Thyroid gland (tissue), 4 donors: Measurements from ENCODE around the gene ADAMTS13. TPM values are rescaled to one million over a fixed set of nuclear protein-coding genes. Genes with fewer than 3 reads are reported as not detected.

Source experiments
- DNase-seq, 2 donors: peaks; one replicate each; pipeline ENCODE4 v3.0.0-alpha.2; 2019
- H3K27ac ChIP-seq, 3 donors: fragments of 200-600 bp; sonication (generic); 1 replicate in 2 of 3; 2 replicates in 1 of 3; pipeline ENCODE4 v1.5.1; 2016 to 2019; ENCODE audit warnings: mild to moderate bottlenecking in 1 of 3, moderate library complexity in 1 of 3
- H3K27me3 ChIP-seq: fragments of 200-600 bp; sonication (generic); one replicate; pipeline ENCODE4 v1.5.1; 2019
- H3K36me3 ChIP-seq, 2 donors: fragments of 200-600 bp; sonication (generic); one replicate each; pipeline ENCODE4 v1.5.1; 2016 to 2019
- H3K4me1 ChIP-seq, 2 donors: fragments of 200-600 bp; sonication (generic); one replicate each; pipeline ENCODE4 v1.5.1; 2017 to 2019
- H3K4me3 ChIP-seq, 3 donors: fragments of 200-600 bp; sonication (generic); replicated peaks in 1 of 3; 1 replicate in 2 of 3; 2 replicates in 1 of 3; pipeline ENCODE4 v1.5.1; 2016; ENCODE audit warnings: mild to moderate bottlenecking in 1 of 3
- H3K9me3 ChIP-seq: fragments of 200-600 bp; sonication (generic); one replicate; pipeline ENCODE4 v1.5.1; 2017
- CTCF ChIP-seq, 6 experiments: fragments of 200-600 bp in 3 of 6; fragments of 450-650 bp in 3 of 6; sonication (generic) in 3 of 6; IDR thresholded peaks; one replicate each; pipeline ENCODE4 v1.5.1; 2016 to 2019; ENCODE audit warnings: antibody characterized with exemption in 6 of 6, mild to moderate bottlenecking in 2 of 6, inconsistent platforms in 1 of 6, moderate library complexity in 1 of 6
- POLR2A ChIP-seq, 2 donors: fragments of 450-650 bp; IDR thresholded peaks; one replicate each; pipeline ENCODE4 v1.6.1; 2017; ENCODE audit warnings: antibody characterized with exemption in 2 of 2, mild to moderate bottlenecking in 2 of 2, moderate library complexity in 1 of 2
- WGBS, 2 donors: methylation state at CpG; one replicate each; pipeline ENCODE4 v1.1.5; 2017; 5-methylcytosine and 5-hydroxymethylcytosine counted together
- intact Hi-C: fragments of 100-400 bp; cut with DNase I; formaldehyde crosslinking; loops from one replicate; pipeline ENCODE4 v1.15.1; 2023
- total RNA-seq, 4 donors: library from RNA; depleted of rRNA; stranded (reverse); fragments of >200 nt; gene quantifications; one replicate each; pipeline ENCODE4 v1.2.3, GENCODE V29; 2016

ADAMTS13 gene
- total RNA-seq, 4 donors from 2014 or later = 1.5 to 2.8 (median 2.0) TPM

GRCh38 chr9:133405508-133406438 is 16.4 kb upstream of the ADAMTS13 start:
- H3K27me3 ChIP-seq = no peaks in the 10 kb centered on the region
- DNase-seq = no peak
- no peak overlapping the region for H3K27ac ChIP-seq
- H3K4me3 ChIP-seq = no peak overlapping the region
- no peaks in the 10 kb centered on the region for H3K9me3 ChIP-seq
- intact Hi-C loops = no loop called here
- peaks cover 18 to 41% of the 10 kb centered on the region in 2 donors for H3K36me3 ChIP-seq
- no peaks in the 10 kb centered on the region for H3K4me1 ChIP-seq
- no peak for TF ChIP-seq CTCF (IDR thresholded peaks at IDR 0.05)
- no peak for TF ChIP-seq POLR2A (IDR thresholded peaks at IDR 0.05)
- WGBS, 2 donors = 78 to 85% methylated on average over 16 to 18 of the region's 19 CpGs

DNA sequence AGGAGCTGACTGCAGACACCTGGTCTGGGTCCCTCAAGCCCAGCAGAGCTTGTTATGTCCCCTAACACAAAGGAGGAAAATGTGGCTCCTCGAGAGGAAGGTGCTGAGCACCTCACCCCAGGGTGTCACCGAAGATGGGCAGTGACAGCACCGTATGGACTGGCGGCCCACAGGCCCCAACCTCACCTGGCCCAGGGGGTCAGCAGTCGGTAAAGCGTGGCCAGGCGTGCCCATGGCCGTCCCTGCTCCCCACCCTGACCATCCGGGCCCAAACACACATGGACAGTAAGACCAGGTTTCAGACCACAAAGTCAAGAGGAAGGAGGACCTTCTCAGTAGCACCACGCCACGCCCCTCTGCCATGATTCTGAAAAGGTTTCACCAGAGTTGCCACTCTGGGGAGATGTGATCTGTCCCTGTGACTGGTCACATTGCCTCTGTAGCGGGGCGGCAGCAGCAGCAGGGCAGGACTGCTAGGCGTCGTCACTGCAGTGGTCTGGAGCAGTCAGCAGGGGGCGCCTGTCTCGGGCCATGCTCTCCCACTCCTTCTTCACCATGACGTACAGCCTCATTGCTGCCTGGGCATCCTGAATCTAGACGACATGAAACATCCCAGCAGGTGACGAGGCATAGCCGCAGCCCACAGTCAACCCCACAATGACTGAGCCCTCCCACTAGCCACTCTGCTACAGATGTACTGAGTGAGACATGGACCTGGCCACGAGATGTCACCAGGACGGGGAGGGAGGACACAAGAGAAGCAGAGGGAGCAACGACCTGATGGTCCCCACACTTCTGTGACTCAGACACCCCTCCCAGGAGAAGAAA is 15.5 kb upstream of the ADAMTS13 start:
- peak; percentile 67 to 71 for DNase-seq
- Histone ChIP-seq H3K36me3 (peaks cover 22 to 50% of the 10 kb centered on the region in 2 donors), H3K4me3 (no peak overlapping the region), H3K4me1 (no peaks in the 10 kb centered on the region), H3K27me3 (no peaks in the 10 kb centered on the region), H3K27ac (no peak overlapping the region), H3K9me3 (no peaks in the 10 kb centered on the region)
- WGBS, 2 donors = 57 to 67% methylated on average over 15 to 19 of the region's 24 CpGs
- peak; percentile 68 to 91 (median 77) for TF ChIP-seq CTCF (IDR thresholded peaks at IDR 0.05)
- no peak for TF ChIP-seq POLR2A (IDR thresholded peaks at IDR 0.05)
- intact Hi-C loops = no loop called here

DNA sequence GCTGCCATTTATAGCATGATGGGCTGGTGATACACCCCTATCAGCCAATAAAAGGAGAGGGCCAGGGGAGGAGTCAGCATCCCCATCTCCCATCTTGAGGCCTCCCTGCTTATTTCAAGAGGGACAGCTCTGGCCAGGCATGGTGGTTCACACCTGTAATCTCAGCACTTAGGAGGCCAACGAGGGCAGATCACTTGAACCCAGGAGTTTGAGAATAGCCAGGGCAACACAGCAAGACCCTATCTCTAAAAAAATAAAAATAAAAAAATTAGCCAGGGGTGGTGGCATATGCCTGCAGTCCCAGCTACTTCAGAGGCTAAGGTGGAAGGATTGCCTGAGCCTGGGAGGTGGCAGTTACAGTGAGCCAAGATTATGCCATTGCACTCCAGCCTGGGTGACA is 14.1 kb upstream of the ADAMTS13 start:
- H3K9me3 ChIP-seq = no peaks in the 10 kb centered on the region
- 87 to 92% methylated on average over 1 of the region's 1 CpG for WGBS, 2 donors
- no peak overlapping the region for H3K4me3 ChIP-seq
- H3K27ac ChIP-seq = no peak overlapping the region
- peaks cover 22 to 62% of the 10 kb centered on the region in 2 donors for H3K36me3 ChIP-seq
- no peak for DNase-seq
- no peaks in the 10 kb centered on the region for H3K27me3 ChIP-seq
- TF ChIP-seq POLR2A (IDR thresholded peaks at IDR 0.05) (no peak), CTCF (IDR thresholded peaks at IDR 0.05) (no peak)
- intact Hi-C loops = no loop called here
- no peaks in the 10 kb centered on the region for H3K4me1 ChIP-seq

DNA sequence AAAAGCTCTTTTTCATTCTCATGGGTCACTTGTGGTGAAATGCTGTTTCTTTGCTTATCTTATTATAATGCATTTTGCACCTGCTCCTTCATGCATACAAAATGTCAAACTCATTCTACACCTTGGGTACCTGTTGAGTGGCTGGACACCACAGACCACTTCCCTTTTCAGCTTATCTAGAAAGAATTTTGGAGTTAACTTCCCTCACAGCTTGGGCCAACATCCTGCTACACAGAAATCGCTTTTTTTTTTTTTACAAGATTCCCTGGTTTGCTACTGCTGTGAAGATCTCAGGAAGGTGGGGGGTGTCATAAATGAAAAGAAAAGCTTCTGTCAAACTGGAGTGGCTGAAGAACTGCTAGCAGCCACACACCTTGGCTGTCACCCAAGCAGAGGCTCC is 7.0 kb upstream of the ADAMTS13 start:
- DNase-seq = no peak
- H3K9me3 ChIP-seq = no peaks in the 10 kb centered on the region
- intact Hi-C loops = no loop called here

More for the DNA sequence above, 7.0 kb upstream of the ADAMTS13 start:
- Histone ChIP-seq H3K4me1 (peaks cover 11 to 12% of the 10 kb centered on the region in 2 donors), H3K27me3 (no peaks in the 10 kb centered on the region), H3K36me3 (peaks cover 9 to 34% of the 10 kb centered on the region in 2 donors), H3K27ac (no peak overlapping the region), H3K4me3 (no peak overlapping the region)
- 81 to 84% methylated on average over 1 of the region's 1 CpG for WGBS, 2 donors
- TF ChIP-seq CTCF (IDR thresholded peaks at IDR 0.05) (no peak), POLR2A (IDR thresholded peaks at IDR 0.05) (no peak)
